Cerebellar cortex (tissue), 1 donor: ENCODE results near the gene C1QTNF6.

Experiments
- DNase-seq: peaks from one replicate; pipeline ENCODE4 v3.0.0-alpha.2; 2015; ENCODE audit warnings: low spot score

Gene C1QTNF6

GRCh38 chr22:37190262-37190780 lies 2.3 kb upstream of the C1QTNF6 start:
- DNase-seq = no peak

- peak; percentile 88 for DNase-seq
These were observed 937 bp upstream of the C1QTNF6 start for GRCh38 chr22:37188901-37189466.

- no peak for DNase-seq
These were observed 526 bp downstream of the C1QTNF6 start for GRCh38 chr22:37187552-37187890.

GRCh38 chr22:37186997-37187522 lies 987 bp downstream of the C1QTNF6 start:
- no peak for DNase-seq

- peak; percentile 71 for DNase-seq
These were observed 1.6 kb downstream of the C1QTNF6 start for GRCh38 chr22:37186228-37186996.

GRCh38 chr22:37185646-37186227 lies 2.3 kb downstream of the C1QTNF6 start:
- no peak for DNase-seq

- DNase-seq = no peak
These were observed 3.1 kb downstream of the C1QTNF6 start for GRCh38 chr22:37184816-37185541.

GRCh38 chr22:37184380-37184755 lies 3.7 kb downstream of the C1QTNF6 start:
- DNase-seq = no peak

GRCh38 chr22:37183432-37184379 lies 4.3 kb downstream of the C1QTNF6 start:
- no peak for DNase-seq

GRCh38 chr22:37182949-37183245 lies 5.2 kb downstream of the C1QTNF6 start:
- no peak for DNase-seq

- no peak for DNase-seq
These were observed 5.7 kb downstream of the C1QTNF6 start for GRCh38 chr22:37182101-37182948.

- no peak for DNase-seq
These were observed 6.4 kb downstream of the C1QTNF6 start for GRCh38 chr22:37181681-37182080.

- DNase-seq = no peak
These were observed 7.4 kb downstream of the C1QTNF6 start for GRCh38 chr22:37180531-37181231.

GRCh38 chr22:37179622-37180420 lies 8.2 kb downstream of the C1QTNF6 start:
- no peak for DNase-seq

- DNase-seq = no peak
These were observed 8.9 kb downstream of the C1QTNF6 start for GRCh38 chr22:37179126-37179470.

- DNase-seq = peak; percentile 84
These were observed 9.5 kb downstream of the C1QTNF6 start for GRCh38 chr22:37178350-37179125.

- no peak for DNase-seq
These were observed 10.3 kb downstream of the C1QTNF6 start for GRCh38 chr22:37177755-37178154.

GRCh38 chr22:37177221-37177620 lies 10.8 kb downstream of the C1QTNF6 start:
- no peak for DNase-seq
